Measurements from ENCODE around the gene FBLN2.
A peak's percentile ranks its signal among the peaks of the same experiment; 100 is the strongest.

FBLN2 gene

DNA sequence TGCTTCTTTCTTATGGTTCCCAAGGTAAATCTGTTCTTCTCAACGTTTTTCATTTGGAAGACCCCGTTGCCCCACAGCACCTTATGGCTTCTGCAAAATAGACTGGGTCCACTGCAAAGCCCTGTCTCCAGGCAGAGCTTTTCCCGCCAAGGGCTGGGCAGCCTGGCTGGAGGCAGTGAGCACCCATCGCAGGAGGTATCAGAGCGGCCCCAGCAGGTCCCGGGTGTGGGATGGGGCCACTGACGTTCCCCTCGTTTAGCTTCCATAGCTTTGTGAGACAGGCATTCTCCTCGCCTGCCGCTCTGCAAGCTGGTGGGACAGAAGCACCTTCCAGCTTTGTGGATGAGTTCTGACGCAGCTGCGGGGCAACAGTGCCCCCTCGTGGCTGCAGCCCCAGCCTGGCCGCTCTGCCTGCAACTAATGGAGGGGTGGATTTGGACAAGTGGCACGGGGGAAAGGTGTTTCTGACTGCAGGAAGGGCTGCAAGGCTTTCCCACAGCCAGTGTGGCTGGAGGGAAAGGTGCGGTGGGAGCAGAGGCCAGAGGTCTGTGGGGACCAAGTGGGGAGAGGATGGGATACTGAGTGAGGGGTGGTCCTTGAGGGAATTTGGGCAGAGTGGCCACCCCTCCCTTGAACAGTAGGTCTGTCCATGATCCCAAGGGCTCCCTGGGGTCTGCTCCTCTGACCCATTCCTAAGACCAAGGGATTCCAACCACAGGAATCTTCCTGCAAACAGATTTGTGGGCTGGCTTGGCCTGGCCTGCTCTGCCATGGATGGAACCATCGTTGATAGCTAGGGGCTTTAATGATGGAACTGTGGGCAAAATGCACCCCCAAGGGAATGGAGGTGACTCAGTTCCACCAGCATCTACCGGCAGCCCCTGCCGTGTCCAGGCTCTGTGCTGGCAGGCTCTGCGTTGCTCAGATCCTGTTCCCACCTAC is 99.4 kb downstream of the FBLN2 start:
- TF ChIP-seq RAD21 (IDR thresholded peaks at IDR 0.05; ENCODE audit: low read depth) (peak; percentile 100), TAF1 (IDR thresholded peaks at IDR 0.05; ENCODE audit: low read depth) (no peak), ZBTB7A (IDR thresholded peaks at IDR 0.05; ENCODE audit: low read depth) (0 out of 2 replicates have a peak, but pooled peaks have one; percentile 48), MAX (IDR thresholded peaks at IDR 0.05) (peak; percentile 57)

DNA sequence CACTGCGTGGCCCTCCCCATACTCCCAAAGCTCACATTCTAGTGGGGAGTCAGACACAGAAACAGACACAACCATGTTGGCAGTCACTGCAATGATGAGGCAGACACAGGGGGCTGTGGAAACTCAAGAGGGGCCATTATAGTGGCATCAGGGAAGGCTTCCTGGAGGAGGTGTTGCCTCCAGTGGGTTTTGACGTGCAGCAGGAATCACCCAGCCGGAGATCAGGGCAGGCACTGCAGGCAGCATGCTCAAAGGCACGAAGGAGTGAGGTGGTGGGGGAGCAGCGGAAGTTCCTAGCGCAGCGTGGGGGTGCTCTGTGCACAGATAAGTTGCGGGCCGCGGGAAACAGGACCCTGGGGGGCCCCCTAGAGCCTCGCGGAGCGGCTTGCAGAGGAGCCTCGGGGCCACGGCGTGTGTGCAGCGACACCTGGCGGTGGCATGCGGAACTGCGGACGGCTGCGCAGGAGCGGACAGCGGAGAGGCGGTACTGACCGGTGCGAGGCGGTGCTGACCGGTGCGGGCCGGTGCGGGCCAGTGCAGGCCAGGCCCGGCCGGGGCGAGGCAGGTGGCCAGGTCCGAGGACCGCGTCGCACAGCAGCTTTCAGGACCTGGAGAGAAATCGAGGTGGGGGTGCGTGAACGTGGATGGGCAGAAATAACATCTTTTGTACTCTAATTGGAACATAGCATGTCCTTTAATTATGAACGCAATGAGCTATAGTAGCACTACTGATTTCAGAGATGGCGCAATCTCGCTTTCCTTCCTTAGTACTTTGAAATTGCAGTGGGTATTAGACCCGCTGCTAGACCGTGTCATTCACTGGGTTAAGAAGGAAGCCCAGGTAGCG is 101.5 kb downstream of the FBLN2 start:
- peak; percentile 76 for TF ChIP-seq CEBPB (IDR thresholded peaks at IDR 0.05)
- no peak for TF ChIP-seq EGR1 (IDR thresholded peaks at IDR 0.05)
- peak; percentile 49 for TF ChIP-seq REST (IDR thresholded peaks at IDR 0.05; ENCODE audit: low read depth)
- TF ChIP-seq RAD21 (IDR thresholded peaks at IDR 0.05; ENCODE audit: low read depth), result peak; percentile 83
- no peak for TF ChIP-seq TCF12 (IDR thresholded peaks at IDR 0.05; ENCODE audit: low read depth)
- 0 out of 2 replicates have a peak, but pooled peaks have one; percentile 50 for TF ChIP-seq ZBTB7A (IDR thresholded peaks at IDR 0.05; ENCODE audit: low read depth)
- TF ChIP-seq TAF1 (IDR thresholded peaks at IDR 0.05; ENCODE audit: low read depth), result peak; percentile 25; the same call in 1 of the 2 replicates
- 0 out of 2 replicates have a peak, but pooled peaks have one; percentile 7 for TF ChIP-seq USF1 (IDR thresholded peaks at IDR 0.05)
- TF ChIP-seq EP300 (IDR thresholded peaks at IDR 0.05; ENCODE audit: borderline replicate concordance), result no peak; the same call in 1 of the 2 replicates
- TF ChIP-seq YY1 (IDR thresholded peaks at IDR 0.05; ENCODE audit: low read depth), result no peak
- no peak for TF ChIP-seq NFIC (IDR thresholded peaks at IDR 0.05)
- peak; percentile 28; the same call in 1 of the 2 replicates for TF ChIP-seq TEAD4 (IDR thresholded peaks at IDR 0.05)
- TF ChIP-seq MAX (IDR thresholded peaks at IDR 0.05), result peak; percentile 84

GRCh38 chr3:13651057-13651400 is 102.1 kb downstream of the FBLN2 start:
- TF ChIP-seq MAX (IDR thresholded peaks at IDR 0.05) (no peak), FOXM1 (IDR thresholded peaks at IDR 0.05; ENCODE audit: borderline replicate concordance, low read depth) (no peak), USF1 (IDR thresholded peaks at IDR 0.05) (no peak), CREB1 (IDR thresholded peaks at IDR 0.05; ENCODE audit: low read depth) (no peak), EGR1 (IDR thresholded peaks at IDR 0.05) (no peak), YY1 (IDR thresholded peaks at IDR 0.05; ENCODE audit: low read depth) (no peak), ZBTB7A (IDR thresholded peaks at IDR 0.05; ENCODE audit: low read depth) (no peak), CEBPB (IDR thresholded peaks at IDR 0.05) (no peak), NFIC (IDR thresholded peaks at IDR 0.05) (no peak), RAD21 (IDR thresholded peaks at IDR 0.05; ENCODE audit: low read depth) (no peak), TAF1 (IDR thresholded peaks at IDR 0.05; ENCODE audit: low read depth) (no peak), TEAD4 (IDR thresholded peaks at IDR 0.05) (no peak), REST (IDR thresholded peaks at IDR 0.05; ENCODE audit: low read depth) (no peak), EP300 (IDR thresholded peaks at IDR 0.05; ENCODE audit: borderline replicate concordance) (no peak)

DNA sequence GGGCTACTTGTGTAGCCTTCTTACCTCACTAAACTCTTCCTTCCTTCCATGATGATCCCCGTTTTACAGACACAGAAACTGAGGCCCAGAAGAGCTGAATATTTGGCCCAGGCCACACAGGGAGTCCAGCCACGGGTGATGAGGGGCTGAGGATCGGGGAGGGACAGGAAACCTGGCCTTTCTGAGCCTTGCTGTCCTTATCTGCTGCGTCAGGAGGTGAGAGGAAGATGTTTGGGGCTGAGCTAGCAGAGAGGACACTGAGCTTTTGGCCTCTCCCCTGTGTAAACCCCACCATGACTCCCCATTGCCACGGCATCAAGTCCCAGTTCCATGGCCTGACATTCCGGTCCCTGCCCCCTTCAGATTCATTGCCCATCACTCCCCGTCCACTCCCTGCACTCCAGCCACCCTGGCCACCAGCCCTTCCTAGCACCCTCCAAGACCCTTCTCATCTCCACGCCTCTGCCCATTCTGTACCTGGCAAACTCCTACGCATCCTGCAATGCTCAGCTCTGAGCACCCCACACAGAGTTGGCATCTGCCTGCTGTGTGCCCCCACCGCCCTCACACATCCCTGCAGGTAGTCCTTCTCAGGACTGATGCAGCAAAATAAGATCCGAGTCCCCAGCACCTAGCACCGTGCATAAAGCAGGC is 103.0 kb downstream of the FBLN2 start:
- no peak for TF ChIP-seq FOXM1 (IDR thresholded peaks at IDR 0.05; ENCODE audit: borderline replicate concordance, low read depth)
- no peak for TF ChIP-seq RAD21 (IDR thresholded peaks at IDR 0.05; ENCODE audit: low read depth)
- TF ChIP-seq CREB1 (IDR thresholded peaks at IDR 0.05; ENCODE audit: low read depth), result no peak
- no peak for TF ChIP-seq REST (IDR thresholded peaks at IDR 0.05; ENCODE audit: low read depth)
- TF ChIP-seq NFIC (IDR thresholded peaks at IDR 0.05), result no peak
- no peak for TF ChIP-seq EP300 (IDR thresholded peaks at IDR 0.05; ENCODE audit: borderline replicate concordance)
- TF ChIP-seq MAX (IDR thresholded peaks at IDR 0.05), result no peak
- no peak for TF ChIP-seq ZBTB7A (IDR thresholded peaks at IDR 0.05; ENCODE audit: low read depth)
- no peak for TF ChIP-seq TCF12 (IDR thresholded peaks at IDR 0.05; ENCODE audit: low read depth)
- TF ChIP-seq TEAD4 (IDR thresholded peaks at IDR 0.05), result no peak
- TF ChIP-seq CEBPB (IDR thresholded peaks at IDR 0.05), result no peak
- TF ChIP-seq EGR1 (IDR thresholded peaks at IDR 0.05), result no peak
- no peak for TF ChIP-seq YY1 (IDR thresholded peaks at IDR 0.05; ENCODE audit: low read depth)
- TF ChIP-seq TAF1 (IDR thresholded peaks at IDR 0.05; ENCODE audit: low read depth), result no peak
- no peak for TF ChIP-seq USF1 (IDR thresholded peaks at IDR 0.05)
